Effector CD8-positive, alpha-beta T cell (primary cell): ENCODE measurements around the gene NUDT3.
"Not testable (repeated sequence)": the region's sequence is repeated elsewhere in the genome, so short reads cannot be mapped to it uniquely, and the experiment has no call there.

Experiments
- DNase-seq: peaks from one replicate; lab custom pipeline; 2025; lab: John Stamatoyannopoulos, UW

Gene NUDT3

GRCh38 chr6:34285448-34286164 is 106.9 kb downstream of the NUDT3 start:
- no peak for DNase-seq

GRCh38 chr6:34284563-34285447 is 107.7 kb downstream of the NUDT3 start:
- no peak for DNase-seq

GRCh38 chr6:34281702-34282334 is 110.7 kb downstream of the NUDT3 start:
- no peak for DNase-seq

- DNase-seq = no peak
Measured at GRCh38 chr6:34280216-34280615, 112.3 kb downstream of the NUDT3 start.

DNA sequence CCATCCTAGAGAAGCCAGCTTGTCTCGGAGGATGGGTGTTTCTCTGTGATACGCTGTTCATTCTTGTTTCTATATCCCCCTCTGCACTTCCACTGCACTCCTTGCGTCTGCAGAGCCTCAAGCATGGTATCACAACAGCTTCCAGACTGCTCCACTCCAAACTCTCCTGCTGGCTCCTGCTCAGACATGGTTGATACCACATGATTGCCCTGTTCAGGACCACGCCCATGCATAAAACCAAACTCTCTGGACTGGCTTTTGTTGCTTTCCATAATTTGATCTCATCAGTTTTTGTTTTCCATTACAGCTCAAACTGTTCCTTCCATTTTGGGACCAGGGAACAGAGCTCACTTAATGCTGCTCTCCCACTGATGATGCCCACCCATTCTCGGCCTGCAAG is 113.6 kb downstream of the NUDT3 start:
- no peak for DNase-seq

- DNase-seq = no peak
Measured at GRCh38 chr6:34277763-34278112, 114.7 kb downstream of the NUDT3 start.

GRCh38 chr6:34276881-34277762 is 115.3 kb downstream of the NUDT3 start:
- no peak for DNase-seq

- DNase-seq = no peak
Measured at GRCh38 chr6:34276191-34276590, 116.3 kb downstream of the NUDT3 start.

DNA sequence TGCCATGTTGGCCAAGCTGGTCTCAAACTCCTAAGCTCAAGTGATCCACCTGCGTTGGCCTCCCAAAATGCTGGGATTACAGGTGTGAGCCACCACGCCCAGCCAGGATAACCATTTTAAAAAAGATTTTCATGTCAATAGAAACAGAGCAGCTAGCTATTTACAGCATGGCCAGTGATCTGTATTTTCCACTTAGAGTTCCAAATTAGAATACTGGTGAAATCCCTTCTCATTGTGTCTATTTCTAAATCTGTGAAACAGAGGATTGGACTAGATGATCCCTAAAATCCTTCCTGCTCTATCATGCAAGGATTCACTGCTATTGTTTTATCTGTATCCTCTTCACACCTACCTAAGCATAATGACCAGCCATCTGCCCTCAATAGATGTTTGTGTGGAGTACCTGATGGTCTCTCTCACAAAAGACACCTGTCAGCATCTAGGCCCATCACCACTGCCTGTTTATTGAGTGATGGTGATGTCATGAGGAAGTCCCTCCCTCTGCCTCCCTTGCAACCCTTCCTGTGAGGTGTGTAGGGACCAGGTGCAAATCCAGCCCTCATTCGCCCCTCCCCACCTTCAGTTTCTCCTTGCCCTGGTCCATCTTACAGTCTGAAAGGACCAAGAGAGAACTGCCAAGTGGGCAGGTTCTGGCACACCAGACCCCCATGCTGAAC is 117.2 kb downstream of the NUDT3 start:
- no peak for DNase-seq

DNA sequence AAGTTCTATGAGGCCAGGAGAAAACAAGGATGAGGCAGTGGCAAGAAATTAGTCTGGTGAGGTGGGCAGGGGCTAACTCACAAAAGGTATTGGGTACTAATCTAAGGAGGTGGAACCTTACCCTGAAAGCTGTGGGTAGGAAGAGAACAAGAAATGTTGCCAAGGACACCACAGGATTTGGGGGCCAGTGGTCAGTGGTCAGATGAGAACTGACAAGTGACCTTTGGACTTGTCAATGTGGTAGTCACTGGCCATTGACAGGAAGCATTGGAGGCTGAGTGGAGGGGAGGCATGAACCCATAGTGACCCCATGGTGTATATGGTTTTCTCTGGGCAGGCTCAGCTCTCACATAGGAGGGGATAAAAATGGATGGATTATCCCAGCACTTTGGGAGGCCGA is 118.3 kb downstream of the NUDT3 start:
- DNase-seq = no peak

GRCh38 chr6:34273242-34273805 is 119.1 kb downstream of the NUDT3 start:
- no peak for DNase-seq

DNA sequence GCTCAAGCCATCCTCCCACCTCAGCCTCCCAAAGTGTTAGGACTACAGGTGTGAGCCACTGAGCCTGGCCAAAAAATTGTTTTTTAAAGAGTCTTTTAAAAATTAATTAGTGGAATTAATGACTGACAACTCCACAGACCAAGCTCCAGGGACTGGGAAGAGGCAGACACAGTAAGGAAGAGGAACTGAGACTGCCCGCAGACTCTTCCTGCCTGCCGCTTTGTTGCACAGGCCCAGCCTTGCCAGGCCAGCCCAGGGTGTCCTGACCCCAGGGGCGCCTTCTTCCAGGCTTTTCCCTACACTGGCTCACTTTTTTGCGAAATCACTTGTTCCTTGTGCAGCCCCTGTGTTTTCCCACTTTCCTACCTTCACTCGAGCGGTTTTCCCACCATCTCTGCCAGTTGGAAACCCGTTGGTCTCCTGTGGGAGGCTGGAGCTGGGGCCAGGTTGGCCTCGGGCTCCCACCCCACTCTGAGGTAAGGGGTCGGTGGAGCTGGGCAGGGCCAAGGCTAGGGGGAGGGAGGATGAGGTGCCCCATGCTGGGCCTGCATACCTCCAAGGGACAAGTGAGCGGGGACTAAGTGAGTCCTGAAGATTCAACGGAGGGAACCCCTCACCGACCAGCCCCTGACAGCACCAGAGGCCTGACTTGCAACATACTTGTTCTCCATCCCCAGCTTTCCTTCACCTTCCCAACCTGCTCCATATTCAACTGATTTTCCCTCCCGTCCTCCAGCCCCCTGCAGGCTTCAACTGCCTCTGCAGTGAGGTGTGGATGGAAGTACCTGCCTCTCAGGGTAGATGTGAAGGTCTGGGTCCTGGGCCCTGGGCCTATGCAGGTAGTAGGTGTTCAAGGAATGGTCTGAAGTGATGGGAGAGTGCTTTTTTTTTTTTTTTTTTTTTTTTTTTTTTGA is 120.2 kb downstream of the NUDT3 start:
- DNase-seq = no peak

- DNase-seq = not testable (repeated sequence)
Measured at GRCh38 chr6:34269658-34270341, 122.7 kb downstream of the NUDT3 start.

- not testable (repeated sequence) for DNase-seq
Measured at GRCh38 chr6:34269132-34269531, 123.3 kb downstream of the NUDT3 start.

DNA sequence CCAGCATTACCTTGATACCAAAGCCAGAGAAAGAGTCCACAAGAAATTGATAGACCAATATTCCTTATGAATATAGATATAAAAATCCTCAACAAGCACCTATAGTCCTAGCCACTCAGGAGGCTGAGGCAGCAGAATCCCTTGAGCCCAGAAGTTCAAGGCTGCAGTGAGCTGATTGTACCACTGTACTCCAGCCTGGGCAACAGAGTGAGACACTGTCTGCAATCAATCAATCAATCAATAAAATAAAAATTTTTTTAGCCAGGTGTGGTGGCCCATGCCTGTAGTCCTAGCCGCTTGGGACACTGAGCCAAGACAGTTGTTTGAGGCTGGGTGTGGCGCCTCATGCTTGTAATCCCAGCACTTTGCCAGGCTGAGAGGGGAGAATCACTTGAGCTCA is 124.7 kb downstream of the NUDT3 start:
- no peak for DNase-seq

DNA sequence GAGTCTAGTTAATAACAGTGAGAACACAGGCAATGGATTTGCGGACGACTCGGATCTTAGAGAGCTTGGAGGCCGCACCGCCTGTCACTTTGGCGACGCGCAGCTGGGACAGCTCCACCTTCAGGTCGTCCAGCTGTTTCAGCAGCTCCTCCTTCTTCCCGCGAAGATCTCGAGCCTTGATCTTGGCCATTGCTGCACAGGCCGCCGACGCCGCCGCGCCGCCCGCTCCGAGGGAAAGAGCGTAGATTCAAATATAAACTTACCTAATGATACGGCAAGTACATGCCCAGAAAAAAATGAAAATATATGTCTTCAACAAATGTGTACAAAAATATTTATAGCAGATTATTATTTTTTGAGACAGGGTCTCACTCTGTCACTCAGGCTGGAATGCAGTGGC is 129.0 kb downstream of the NUDT3 start:
- DNase-seq = not testable (repeated sequence)

- DNase-seq = no peak
Measured at GRCh38 chr6:34260576-34261267, 131.7 kb downstream of the NUDT3 start.

DNA sequence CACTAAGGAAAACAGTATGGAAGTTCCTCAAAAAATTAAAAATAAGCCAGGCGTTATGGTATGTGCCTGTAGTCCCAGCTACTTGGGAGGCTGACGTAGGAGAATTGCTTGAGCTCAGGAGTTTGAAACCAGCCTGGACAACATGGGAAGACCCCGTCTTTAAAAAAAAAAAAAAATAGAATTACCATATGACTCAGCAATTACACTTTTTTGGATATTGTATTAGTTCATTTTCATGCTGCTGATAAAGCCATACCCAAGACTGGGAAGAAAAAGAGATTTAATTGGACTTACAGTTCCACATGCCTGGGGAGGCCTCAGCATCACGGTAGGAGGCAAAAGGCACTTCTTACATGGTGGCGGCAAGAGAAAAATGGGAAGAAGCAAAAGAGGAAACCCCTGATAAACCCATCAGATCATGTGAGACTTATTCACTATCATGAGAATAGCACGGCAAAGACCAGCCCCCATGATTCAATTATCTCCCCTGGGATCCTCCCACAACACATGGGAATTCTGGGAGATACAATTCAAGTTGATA is 132.9 kb downstream of the NUDT3 start:
- no peak for DNase-seq
